ENCODE results near the gene VIL1.
A peak's percentile ranks its signal among the peaks of the same experiment; 100 is the strongest.

Gene VIL1

DNA sequence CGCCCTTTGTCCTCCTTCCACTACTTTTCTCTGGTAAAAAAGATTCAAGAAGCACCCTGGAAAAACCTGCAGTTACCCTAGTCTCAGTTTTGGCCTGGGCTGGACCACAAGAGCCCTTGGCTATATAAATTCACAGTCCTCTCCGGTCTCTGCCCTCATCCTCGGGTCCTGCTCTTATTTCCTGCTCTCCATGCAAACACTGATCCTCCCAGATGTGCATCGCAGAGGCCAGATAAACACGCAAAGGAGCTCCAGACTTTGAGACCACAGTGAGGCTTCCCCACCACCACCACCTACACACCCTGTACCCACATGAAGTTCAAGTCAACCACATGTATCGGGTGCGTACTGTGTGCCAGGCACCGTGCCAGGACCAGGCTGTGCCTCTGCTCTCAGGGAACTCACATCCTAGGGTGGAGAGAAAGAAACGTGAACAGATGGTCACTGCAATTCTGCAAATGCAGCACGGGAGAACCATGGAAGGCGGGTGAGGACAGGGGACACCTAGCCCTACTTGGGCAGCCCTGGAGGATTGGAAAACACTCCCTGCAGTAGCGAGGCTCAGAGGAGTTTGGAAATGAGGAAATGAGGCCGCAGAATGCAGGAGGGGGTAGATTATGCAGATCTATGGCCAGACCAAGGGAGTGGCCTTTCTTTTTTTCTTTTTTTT, 11.8 kb upstream of the VIL1 start:
- peak; percentile 73 for DNase-seq

DNA sequence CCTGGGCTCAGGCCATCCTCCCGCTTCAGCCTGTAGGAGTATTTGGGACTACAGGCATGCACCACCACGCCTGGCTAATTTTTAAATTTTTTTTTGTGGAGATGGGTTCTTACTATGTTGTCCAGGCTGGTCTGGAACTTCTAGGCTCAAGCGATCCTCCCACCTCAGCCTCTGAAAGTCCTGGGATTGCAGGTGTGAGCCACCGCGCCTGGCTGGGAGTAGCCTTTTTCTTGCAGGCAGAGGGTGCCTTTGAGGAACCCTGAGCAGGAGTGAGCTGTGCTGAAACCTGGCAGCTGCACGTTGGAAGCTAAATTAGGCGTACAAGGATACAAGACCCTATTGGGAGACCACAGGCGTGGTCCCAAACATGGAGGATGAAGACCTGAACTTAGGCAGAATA, 11.2 kb upstream of the VIL1 start:
- DNase-seq: no peak

DNA sequence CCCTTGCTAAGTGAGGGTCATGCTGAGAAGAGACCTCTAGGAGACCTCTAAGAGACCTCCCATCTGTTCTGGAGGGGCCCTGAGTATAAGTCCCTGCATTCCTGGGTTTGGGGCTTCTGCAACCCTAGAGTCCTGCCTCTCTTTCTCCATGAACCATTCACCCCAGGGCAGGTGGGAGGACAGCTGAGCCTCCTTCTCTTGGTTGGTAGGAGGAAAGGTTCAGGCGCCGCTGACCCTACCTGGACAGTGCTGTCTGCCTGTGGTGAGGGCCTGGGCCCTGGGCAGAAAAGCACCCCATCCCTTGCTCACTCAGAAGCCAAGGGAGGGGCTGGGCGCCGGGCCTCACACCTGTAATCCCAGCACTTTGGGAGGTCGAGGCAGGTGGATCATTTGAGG, 604 bp upstream of the VIL1 start:
- no peak for DNase-seq

DNA sequence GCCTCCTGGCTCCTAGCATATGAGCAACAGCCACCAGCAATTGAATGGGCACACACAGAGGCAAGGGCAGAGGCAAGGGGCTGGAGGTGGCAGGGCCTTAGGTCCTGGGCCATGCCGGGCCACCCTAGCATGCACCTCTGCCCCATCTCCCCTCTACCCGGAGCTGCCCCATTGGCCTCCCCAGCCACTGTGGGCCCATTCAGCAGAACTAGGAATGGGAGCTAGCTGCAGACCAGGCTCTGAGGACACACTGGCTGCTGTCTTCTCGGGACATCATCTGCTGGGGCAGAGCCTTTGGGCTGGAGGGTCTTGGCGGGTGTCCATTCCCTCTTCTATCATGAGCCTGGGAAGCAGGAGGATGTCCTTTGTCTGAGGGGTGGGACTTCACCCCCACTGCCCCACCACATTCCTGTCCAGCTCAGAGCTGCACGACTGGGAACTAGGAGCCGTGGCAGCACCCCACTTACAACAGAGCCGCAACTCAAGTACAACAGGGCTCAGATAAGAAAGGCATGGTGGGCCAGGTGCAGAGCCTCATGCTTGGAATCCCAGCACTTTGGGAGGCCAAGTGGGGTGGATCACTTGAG, 800 bp downstream of the VIL1 start:
- DNase-seq: no peak

DNA sequence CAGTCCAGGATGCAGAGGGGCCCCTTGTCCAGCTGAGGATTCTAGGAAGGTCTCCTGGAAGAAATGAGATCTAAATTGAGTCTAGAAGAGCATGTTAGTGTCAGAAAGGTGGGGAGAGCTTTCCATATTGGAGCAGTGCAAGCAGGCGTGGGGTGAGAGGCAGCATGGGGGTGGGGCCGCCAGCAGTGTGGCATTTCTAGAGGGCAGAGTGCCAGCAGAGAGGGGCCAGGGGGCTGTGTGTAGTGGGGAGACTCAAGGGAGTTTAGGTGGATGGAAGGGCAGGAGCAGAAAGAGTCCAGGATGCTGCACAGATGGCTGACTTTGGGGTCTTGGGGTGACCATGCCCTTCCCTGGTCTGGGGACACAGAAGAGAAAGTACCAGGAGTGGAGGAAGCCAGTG, 2.1 kb downstream of the VIL1 start:
- DNase-seq: no peak

DNA sequence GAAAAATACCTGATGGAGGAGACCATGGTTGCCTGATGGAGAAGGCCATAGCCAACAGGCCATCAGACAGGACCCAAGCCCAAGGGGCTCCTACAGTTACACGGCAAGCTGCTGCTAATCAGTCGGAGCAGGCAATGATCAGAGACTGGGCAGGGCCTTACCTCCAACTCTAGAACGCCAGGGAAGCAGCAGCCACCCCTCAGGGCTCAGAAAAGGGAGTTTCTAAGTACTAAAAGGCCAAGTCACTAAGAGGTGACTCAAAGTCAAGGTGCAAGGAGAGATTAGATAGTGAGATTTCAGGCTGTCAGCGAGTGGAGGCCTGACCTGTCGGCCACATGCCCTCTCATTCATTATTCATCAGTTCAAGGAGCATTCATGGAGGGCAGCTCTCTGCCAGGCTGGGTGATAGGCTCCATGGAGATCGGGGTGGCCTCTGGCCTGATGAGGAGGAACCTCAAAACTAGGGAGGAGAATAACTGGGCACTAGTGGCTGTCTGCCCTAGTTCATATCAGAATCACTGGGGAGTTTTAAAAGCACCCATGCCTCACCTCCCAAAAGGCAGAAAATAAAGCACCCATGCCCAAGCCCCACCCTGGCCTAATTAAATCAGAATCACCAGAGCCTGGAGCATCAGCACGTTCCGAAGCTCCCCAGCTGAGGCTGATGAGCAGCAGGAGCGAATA, 3.6 kb downstream of the VIL1 start:
- no peak for DNase-seq

DNA sequence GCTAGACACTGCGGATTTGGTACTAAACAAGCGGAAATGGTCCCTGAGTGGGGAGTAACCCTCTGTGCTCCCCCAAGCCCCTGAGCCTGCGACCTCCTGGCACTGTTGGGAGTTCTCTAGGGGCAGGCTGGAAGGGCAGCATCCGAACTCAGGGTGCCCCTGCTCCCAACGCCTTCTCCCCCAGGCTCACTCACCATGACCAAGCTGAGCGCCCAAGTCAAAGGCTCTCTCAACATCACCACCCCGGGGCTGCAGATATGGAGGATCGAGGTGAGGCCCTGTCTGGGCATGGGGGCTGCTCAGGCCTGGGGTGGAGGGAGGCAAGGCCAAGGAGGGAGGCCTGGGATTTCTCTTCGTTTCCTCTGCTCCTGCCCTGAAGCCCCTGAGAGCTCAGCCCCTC, 4.7 kb downstream of the VIL1 start:
- DNase-seq: no peak

DNA sequence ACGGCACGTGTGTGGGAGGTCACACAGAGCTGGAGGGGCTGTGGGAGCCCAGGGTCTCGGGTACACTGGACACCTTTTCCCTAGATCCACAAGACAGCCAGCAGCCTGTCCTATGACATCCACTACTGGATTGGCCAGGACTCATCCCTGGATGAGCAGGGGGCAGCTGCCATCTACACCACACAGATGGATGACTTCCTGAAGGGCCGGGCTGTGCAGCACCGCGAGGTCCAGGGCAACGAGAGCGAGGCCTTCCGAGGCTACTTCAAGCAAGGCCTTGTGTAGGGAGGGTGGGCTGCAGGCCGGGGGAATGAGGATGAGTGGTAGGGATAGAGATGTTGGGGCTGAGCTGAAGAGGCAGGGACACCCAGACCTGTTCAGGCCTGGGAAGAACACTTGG, 6.6 kb downstream of the VIL1 start:
- no peak for DNase-seq

DNA sequence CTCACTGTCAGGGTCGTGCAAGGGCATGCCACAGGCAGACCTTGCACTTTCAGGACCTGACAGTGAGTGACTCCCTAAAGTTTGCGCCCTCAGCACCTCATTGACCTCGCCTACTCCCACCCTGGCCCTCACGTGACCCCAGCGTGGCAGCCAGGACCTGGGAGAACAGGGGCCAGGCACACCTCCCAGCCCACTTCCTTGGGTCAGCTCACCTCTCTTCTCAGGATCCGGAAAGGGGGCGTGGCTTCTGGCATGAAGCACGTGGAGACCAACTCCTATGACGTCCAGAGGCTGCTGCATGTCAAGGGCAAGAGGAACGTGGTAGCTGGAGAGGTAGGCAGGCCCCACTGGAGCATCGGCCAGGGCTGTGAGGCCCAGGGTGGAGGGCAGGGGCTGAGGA, 8.8 kb downstream of the VIL1 start:
- DNase-seq: no peak

DNA sequence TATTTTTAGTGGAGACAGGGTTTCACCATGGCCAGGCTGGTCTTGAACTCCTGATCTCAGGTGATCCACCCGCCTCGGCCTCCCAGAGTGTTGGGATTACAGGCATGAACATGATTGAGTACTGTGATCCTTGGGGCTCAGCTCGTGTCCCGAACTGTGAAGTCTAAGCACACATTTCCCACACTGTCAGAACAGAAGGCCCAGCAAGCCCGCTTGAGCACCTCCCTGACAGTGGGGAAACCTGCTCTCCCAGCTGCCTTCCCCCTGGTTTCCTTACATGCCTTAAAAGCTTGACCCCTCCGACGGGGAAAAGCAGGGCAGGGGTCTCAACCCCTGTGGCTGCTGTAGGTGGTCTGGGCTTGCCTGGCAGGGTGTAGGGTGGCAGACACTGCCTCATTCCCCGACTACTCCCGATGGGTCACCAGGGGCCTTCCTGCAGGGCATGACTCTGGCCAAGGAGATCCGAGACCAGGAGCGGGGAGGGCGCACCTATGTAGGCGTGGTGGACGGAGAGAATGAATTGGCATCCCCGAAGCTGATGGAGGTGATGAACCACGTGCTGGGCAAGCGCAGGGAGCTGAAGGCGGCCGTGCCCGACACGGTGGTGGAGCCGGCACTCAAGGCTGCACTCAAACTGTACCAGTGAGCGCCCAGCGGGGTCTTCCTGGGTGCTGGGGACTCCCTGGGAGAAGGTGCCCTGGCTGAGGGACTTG, 10.1 kb downstream of the VIL1 start:
- DNase-seq: no peak

DNA sequence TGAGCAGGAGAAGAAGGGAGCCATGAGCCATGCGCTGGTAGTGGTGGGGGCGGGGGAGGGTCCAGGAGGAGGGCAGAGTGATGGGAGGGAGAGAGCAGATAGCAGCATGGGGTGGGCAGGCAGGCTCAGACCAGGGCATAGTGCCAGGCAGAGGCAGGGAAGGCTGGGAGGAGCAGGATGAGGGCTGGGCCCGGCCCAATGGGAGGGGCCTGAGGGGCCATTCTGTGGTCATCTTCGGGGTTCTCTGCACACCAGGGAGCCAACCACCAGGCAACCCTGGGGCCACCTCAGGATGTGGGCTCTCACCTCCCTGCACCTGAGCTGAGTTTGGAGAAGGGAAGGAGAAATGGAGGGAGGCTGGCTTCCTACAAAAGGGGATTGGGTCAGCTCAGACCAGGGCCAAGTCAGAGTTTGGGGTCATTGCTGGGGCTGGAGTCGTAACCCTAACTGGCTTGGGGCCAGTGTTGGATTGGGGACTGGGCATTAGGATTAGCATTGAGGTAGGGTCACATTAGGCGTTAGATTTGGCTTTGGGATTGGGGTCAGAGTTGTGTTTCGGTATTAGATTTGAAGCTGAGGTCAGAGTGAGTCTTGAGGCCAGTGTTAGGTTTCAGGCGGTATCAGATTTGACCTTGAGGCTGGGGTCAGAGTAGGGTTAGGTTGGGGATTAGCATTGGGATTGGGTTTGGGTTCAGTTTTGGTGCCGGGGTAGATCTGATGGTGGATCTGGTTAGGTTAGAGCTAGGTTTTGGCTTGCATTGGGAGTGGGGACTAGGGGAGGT, 11.2 kb downstream of the VIL1 start:
- DNase-seq: no peak

DNA sequence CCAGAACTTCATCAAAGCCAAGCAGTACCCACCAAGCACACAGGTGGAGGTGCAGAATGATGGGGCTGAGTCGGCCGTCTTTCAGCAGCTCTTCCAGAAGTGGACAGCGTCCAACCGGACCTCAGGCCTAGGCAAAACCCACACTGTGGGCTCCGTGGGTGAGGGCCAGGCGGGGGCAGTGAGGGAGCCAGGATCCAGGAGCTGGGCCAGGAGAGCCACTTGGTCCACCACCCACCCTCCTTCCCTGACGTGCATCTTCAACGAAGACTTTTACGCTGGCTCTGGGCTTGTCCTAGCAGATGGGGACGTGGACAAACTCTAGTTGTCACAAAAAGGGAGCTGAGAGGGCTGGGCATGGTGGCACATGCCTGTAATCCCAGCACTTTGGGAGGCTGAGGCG, 11.8 kb downstream of the VIL1 start:
- no peak for DNase-seq

DNA sequence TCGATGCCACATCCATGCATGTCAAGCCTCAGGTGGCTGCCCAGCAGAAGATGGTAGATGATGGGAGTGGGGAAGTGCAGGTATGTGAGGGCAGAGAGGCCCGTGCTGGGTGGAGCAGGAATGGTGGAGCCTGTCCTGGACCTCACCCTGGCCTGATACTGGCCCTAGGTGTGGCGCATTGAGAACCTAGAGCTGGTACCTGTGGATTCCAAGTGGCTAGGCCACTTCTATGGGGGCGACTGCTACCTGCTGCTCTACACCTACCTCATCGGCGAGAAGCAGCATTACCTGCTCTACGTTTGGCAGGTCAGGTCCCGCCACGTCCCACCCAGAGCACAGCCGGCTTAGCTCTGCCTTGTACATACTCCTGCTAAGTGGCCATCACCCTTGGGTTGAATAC, 13.0 kb downstream of the VIL1 start:
- DNase-seq: no peak

DNA sequence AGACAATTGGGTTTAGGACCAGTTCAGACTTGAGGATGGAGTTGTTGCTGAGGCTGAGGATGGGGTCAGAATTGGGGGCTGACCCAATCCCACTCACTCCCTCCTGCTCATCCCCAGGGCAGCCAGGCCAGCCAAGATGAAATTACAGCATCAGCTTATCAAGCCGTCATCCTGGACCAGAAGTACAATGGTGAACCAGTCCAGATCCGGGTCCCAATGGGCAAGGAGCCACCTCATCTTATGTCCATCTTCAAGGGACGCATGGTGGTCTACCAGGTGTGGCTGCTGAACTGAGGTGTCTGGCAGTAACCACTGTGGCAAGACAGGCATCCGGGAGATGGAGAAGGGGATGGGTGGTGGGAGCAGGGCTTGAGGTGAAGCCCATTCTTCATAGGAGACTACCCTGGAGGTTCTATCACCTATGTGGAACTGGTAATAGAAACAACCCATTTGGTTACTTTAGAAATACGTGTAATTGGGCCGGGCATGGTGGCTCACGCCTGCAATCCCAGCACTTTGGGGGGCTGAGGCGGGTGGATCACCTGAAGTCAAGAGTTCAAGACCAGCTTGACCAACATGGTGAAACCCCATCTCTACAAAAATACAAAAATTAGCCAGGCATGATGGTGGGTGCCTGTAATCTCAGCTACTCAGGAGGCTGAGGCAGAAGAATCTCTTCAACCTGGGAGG, 13.9 kb downstream of the VIL1 start:
- DNase-seq: no peak

DNA sequence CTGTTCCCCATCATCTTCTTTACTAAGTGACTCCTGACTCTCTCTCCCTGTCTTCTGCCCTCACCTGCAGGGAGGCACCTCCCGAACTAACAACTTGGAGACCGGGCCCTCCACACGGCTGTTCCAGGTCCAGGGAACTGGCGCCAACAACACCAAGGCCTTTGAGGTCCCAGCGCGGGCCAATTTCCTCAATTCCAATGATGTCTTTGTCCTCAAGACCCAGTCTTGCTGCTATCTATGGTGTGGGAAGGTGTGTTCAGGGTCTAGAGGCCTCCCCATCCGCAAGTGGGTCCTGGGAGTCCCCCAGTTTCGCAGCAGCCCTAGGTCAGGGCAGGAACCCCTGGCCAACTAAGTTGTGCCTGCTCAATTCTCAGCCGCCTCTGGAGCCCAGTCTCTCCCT, 15.5 kb downstream of the VIL1 start:
- no peak for DNase-seq

DNA sequence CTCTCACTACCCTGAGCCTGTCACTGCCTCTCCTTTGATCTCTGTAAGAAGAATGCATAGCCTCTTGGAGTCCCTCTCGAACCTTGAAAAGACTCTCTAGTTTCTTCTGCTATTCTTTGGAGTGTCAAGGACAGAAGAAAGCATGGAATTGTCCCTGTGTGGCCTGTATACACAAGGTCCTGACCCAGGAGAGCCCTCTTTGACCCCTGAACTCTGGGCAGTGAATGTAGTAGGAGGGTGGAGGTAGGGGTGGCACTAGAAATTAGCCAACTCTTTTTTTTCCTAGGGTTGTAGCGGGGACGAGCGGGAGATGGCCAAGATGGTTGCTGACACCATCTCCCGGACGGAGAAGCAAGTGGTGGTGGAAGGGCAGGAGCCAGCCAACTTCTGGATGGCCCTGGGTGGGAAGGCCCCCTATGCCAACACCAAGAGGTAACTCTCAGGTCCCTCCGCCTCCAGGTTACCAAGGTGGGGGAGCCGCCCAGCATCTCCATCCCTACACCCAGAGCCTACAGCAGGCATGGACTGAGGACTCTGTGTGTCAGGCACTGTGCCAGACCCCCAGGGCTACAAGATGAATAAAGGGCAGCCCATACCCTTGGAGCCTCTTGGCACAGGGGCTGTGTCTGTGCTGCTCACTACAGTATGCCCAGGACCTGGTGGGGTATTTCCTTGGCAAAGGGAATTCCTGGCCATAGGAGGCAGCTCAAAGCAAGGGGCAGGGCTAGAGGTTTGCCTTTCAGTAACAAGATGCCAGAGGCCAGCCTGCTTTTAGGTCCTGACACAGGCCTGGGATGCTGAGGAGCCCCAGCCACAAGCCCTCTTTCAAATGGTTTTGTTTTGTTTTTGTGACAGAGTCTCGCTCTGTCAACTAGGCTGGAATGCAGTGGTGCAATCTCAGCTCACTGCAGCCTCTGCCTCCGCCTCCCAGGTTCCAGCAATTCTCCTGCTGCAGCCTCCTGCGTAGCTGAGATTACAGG, 16.4 kb downstream of the VIL1 start:
- no peak for DNase-seq

DNA sequence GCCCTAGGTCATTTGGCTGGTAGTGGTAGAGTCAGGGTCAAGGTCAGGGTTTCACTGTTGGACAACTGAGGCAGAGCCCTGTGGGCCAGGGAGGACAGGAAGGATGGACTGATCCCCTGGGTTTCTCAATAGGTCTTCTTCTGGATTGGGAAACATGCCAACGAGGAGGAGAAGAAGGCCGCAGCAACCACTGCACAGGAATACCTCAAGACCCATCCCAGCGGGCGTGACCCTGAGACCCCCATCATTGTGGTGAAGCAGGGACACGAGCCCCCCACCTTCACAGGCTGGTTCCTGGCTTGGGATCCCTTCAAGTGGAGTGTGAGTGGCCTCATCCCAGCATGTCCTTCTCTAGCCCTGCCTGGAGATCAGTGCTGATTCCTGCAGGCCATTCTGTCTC, 18.1 kb downstream of the VIL1 start:
- DNase-seq: no peak

DNA sequence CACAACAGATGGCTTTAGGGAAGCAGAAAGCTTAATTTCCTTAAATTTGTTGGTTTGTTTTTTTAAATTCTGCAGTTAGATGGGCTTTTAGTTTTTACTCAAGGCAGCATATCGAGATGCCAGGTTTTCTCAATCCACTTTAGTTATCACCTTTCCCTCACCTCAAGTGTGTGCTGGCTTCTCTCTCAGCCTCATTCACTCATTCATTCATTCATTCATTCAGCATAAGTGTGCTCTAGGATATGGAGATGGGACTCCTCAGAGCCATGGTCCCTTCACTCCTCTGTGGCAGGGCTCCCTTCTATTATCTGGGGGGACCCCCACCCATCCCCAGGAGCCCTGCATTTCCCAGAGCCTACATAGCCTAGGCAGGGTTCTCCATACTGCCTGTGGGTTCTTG, 19.0 kb downstream of the VIL1 start:
- DNase-seq: no peak

DNA sequence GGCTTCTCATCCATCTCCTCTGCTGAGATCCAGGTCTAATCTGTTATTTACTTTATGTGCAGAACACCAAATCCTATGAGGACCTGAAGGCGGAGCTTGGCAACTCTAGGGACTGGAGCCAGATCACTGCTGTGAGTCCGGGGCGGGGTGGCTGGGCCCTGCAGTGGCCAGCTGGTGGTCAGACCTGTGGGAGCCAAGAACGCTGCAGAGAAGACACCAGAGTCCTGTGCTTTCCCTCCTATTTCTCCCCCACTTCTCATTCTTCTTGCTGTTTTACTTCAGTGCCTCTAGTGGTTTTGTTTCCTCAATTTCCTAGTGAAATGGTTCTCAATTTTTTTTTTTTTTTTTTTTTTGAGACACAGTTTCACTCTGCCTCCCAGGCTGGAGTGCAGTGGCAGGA, 19.7 kb downstream of the VIL1 start:
- DNase-seq: no peak

DNA sequence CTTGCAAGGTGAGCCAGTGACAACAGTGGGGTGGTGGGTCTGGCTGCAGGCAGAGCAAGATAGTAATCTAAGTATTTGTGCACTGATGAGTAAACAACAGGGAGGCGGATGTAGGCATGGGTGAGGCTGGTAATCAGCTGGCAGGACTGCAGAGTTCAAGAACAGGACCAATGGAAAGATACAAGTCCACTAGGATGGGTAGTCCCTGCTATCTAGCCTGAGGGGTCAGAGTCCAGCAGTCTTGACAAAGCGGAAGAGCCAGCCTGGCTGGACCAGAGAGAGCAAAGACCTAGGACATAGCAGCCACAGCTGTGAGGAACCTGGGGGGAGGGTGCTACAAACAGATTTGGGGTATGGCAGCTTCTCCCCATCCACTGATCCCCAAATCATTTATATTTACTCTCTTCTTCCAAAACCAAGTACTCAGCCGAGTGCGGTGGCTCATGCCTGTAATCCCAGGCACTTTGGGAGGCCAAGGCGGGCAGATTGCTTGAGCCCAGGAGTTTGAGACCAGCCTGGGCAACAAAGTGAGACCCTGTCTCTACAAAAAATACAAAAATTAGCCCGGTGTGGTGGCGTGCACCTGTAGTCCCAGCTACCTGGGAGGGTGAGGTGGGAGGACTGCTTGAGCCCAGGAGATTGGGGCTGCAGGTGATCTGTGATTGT, 25.9 kb downstream of the VIL1 start:
- DNase-seq: no peak

DNA sequence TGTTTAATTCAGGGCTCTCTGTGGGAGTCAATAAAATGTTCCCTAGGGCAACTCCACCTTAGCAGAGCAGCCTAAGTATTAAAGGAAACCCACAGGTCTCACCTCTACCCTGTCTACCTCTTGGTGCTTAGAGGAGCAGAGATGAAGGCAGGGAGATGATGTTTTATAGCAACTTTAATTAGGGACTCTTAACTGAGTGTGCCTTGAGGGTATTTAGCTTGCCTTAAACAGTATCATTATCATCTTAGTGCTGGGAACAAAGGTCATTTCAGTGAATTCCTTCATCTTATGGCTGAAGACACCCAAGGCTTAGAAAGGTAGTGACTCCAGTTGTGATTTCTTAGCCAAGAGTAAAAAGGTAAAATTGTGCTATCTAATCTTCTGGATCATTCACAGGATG, 26.7 kb downstream of the VIL1 start:
- DNase-seq: no peak

All from activated CD4-positive, alpha-beta T cell treated with anti-CD3 and anti-CD28 coated beads for 48 hours (primary cell).